Fibroblast of skin of back (primary cell): ENCODE measurements around the gene CDK3.

Source experiments
- DNase-seq: peaks from one replicate; pipeline ENCODE4 v3.0.0-alpha.2; 2013

CDK3 gene

DNA sequence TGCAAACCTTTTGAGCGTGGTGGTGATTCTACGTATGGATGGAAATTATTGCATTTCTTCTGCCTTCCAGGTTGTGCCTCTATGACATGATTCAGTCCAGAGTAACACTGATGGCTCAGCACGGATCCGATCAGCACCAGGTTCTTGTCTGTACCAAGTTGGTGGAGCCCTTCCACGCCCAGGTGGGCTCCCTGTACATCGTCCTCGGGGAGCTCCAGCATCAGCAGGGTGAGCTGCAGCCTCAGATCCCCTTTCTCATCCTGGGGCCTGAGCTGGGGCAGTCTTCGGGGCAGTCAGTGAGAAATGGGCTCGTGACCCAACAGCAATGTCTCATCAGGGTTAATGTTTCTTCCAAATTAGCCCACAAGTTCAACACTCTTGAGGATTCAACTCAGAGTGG is 9.3 kb upstream of the CDK3 start:
- no peak for DNase-seq

DNA sequence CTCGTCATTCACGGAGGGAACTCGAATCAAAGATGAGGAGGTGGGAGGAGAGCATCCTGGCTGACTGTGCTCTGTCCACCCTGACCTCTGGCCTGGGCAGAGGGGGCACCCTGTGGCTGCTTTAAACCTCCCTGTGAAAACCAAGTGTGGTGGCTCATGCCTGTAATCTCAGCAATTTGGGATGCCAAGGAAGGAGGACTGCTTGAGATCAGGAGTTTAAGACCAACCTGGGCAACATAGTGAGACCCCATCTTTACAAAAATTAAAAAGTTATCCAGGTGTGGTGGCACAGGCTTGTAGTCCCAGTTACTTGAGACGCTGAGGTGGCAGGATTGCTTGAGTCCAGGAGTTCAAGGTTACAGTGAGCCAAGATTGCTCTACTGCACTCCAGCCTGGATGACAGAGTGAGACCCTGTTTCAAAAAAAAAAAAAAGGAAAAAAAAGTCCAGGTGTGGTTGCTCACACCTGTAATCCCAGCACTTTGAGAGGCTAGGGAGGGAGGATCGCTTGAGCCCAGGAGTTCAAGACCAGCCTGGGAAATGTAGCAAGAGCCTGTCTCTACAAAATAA is 5.8 kb upstream of the CDK3 start:
- DNase-seq: no peak

GRCh38 chr17:75995385-75995925 is 5.2 kb upstream of the CDK3 start:
- no peak for DNase-seq

- peak; percentile 70 for DNase-seq
These were observed 3.7 kb upstream of the CDK3 start for GRCh38 chr17:75996665-75997590.

GRCh38 chr17:75998327-75998795 is 2.3 kb upstream of the CDK3 start:
- no peak for DNase-seq

DNA sequence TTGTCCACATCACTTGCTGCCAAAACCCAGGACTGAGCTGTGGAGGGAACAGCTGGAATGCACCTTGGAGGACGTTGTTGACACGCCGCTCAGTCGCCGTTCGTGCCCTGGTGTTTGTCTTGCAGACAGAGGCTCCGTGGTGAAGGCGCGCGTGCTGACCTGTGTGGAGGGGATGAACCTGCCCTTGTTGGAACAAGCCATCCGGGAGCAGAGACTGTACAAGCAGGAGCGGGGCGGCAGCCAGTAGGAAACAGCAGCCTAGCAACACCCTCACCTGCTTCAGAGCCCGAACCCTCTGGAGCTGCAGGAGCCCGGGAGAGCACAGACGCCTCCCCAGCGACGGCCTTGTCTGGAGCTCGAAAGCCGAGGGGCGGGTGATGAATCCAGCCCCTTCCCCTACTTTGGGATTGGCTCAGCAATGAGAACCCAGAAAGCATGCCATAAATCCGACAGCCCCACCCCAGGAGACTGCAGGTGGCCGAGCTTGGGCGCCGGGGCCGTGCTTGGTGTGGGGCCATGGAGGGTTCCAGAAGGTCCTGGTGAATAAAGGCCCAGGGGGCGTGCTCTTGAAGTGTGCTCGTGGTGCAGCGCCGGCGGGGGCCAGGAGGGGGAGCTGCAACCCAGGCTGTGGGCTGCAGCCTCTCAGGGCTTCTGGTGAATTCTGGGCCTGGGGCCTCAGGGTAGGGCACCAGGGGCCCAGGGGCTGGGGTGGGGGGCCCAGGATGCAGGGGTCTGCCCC is 470 bp upstream of the CDK3 start:
- DNase-seq: peak; percentile 42

- no peak for DNase-seq
These were observed 1.4 kb downstream of the CDK3 start for GRCh38 chr17:76002100-76002499.

- no peak for DNase-seq
These were observed 3.3 kb downstream of the CDK3 start for GRCh38 chr17:76003915-76004314.

DNA sequence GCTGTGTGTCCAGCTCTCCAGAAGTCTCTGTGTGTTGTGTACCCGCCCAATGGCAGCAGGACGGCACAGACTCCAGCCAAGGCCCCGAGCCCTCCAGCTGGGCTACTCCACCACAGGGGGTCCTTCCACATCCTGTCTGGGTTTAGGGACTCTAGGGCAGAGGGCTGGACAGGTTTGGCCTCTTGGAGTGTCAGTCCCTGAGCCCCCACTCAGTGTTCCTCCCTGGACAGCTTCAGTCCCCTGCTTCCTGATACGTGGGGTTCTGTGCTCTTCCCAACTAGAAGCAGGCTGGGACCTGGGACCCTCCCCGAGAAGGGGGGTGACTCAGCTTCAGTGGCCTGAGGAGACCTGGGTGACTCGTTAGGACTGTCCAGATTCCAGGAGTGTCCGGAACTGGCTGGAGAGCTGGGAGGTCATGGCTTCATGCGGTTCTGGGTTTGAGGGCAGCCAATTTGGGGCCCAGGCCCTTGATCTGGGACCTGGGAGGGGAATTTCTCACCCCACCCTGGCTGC is 4.2 kb downstream of the CDK3 start:
- DNase-seq: no peak

- DNase-seq: peak; percentile 59
These were observed 4.9 kb downstream of the CDK3 start for GRCh38 chr17:76005263-76006149.

DNA sequence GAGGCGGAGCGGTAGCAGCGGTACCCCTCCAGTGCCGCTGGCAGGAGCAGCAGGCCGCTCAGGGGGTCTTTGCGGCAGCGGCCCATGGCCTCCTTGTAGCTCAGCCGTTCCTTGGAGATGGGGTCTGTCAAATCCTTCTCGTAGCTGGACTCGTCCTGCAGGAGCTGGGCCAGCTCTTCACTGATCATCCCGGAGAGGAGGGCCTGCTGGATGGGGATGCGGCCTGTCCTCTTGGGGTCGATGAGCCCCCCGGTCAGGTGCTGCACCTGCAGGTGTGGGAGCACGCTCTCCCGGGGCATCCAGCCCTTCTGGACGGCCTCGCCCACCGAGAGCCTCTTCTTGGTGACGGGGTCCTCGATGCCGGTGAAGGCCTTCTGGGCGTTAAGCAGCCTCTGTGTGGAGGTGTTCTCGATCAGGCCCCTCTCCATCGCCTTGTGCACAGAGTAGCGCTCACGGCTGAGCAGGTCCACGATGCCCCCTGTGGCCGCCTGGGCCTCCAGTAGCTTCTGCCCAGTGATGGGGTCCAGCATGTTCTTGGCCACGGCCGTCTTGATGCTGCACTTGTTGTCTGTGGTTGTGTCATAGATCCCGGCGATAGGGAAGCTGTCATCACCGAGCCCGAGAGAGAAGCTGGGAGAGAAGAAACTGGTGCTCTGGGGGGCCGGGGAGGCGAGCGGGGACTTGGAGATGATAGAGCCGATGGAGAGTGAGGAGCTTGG is 6.6 kb downstream of the CDK3 start:
- no peak for DNase-seq

DNA sequence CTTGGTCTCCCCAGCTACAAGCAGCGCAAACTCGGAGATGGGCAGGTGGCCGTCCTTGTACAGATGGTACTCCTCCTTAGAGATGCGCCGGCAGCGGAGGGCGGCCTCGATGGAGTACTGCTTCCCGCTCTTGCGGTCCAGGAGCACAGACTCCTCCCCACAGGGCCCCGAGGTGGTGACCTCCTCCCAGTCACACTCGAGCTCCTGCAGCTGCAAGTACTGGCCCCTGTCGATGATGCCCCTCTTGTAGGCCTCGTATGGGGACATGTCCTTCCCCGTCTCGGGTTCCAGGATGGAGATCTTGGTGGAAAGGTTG is 7.2 kb downstream of the CDK3 start:
- no peak for DNase-seq

GRCh38 chr17:76008208-76008607 is 7.6 kb downstream of the CDK3 start:
- DNase-seq: no peak

- no peak for DNase-seq
These were observed 8.2 kb downstream of the CDK3 start for GRCh38 chr17:76008630-76009425.

DNA sequence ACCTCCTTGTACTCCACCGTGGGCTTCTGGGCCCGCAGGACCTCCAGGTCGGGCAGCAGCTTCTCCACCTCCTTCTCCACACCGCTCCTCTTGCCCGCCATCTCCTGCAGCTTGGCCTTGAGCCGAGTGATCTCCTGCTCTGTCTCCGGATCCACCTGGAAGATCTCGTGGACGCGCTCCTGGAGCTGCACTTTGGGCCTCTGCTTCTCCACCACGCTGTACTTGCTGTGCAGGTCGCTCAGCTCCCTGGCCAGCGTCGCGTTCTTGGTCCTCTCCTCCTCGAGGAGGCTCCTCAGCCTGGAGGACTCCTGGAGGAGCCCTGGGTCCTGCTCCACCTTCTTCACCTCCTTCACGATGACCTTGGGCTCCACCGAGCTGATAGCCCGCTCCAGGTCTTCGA is 8.8 kb downstream of the CDK3 start:
- no peak for DNase-seq

DNA sequence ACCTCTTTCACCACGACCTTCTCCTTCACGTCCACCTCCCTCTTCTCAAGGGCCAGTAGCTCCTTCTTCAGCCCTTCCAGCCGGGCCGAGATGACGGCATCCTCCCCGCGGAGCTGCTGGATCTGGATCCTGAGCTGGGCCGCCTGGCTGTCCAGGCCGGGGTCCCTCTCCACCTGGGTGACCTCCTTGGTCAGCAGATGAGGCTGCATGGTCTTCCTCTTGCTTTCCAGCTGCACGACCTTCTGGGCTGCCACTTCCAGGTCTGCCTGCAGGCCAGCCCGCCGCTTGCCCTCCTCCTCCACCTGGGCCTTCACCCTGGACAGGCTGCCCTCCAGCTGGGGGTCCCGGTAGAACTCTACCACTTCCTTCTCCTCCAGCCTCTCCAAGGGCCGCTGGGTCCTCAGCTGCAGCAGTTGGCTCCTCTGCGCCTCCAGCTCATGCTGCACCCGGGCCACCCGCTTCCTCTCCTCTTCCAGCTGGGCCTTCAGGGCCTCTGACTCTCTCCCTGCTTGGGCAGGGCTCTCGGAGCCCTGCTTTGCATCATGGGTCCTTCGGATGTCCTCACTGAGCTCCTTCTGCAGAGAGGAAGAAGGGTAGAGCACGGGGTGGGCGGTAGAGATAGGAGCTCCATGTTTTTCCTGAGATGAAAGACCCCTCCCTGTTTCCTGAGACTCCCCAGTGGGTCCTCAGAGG is 9.5 kb downstream of the CDK3 start:
- DNase-seq: no peak

DNA sequence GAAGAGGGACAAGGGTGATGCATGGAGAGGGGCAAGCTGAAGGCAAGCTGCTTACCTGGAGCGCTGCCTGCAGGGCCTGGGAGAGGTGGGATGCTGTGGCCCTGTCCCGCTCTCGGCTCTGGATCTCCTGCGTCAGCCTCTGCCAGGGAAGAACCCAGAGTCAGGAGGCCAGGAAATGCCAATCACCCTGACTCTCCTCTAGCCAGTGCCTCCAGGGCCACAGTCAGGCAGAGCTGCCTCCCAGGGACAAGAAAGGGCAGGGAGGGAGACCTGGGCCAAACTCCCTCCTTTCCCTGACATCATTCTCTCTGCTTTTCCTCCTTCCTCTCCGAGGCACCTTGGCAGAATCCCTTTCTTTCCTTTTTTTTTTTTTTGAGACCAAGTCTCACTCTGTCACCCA is 11.3 kb downstream of the CDK3 start:
- no peak for DNase-seq

GRCh38 chr17:76013377-76013932 is 12.8 kb downstream of the CDK3 start:
- DNase-seq: no peak
